Lower leg skin (tissue), 4 donors: ENCODE results near the gene STAP2. TPM values are rescaled to one million over a fixed set of nuclear protein-coding genes. Genes with fewer than 3 reads are reported as not detected.

Experiments
- DNase-seq, 2 donors: peaks; one replicate each; pipeline ENCODE4 v3.0.0-alpha.2; 2019; ENCODE audit warnings: low spot score in 2 of 2
- H3K4me3 ChIP-seq: fragments of 200-600 bp; sonication (generic); 2 replicates; pipeline ENCODE4 v1.5.1; 2017; ENCODE audit warnings: mild to moderate bottlenecking, low read depth; ENCODE audit not compliant: poor library complexity, severe bottlenecking
- POLR2A ChIP-seq, 2 donors: fragments of 450-650 bp; IDR thresholded peaks; one replicate each; pipeline ENCODE4 v1.6.1; 2016 to 2017; ENCODE audit warnings: antibody characterized with exemption in 2 of 2, mild to moderate bottlenecking in 1 of 2, moderate library complexity in 1 of 2
- WGBS, 2 donors: methylation state at CpG; one replicate each; pipeline ENCODE4 v1.1.5; 2018; 5-methylcytosine and 5-hydroxymethylcytosine counted together
- intact Hi-C: fragments of 100-400 bp; cut with DNase I; formaldehyde crosslinking; loops from one replicate; pipeline ENCODE4 v1.15.0; 2023; ENCODE audit warnings: low total_unique reads
- total RNA-seq, 4 donors: library from RNA; depleted of rRNA; stranded (reverse); fragments of >200 nt; gene quantifications; one replicate each; pipeline ENCODE4 v1.1.0, GENCODE V29; 2016
- TF ChIP-seq, protein P1 (sequence below), 3 donors: fragments of 450-650 bp; IDR thresholded peaks; one replicate each; pipeline ENCODE4 v1.5.1; 2016; ENCODE audit warnings: antibody characterized with exemption in 3 of 3, mild to moderate bottlenecking in 3 of 3, moderate library complexity in 2 of 3

Gene STAP2
- total RNA-seq, 4 donors from 2014 or later: 78.5 to 159 (median 122) TPM

- WGBS, 2 donors: 20 to 22% methylated on average over 15 to 16 of the region's 16 CpGs
- no peak overlapping the region for H3K4me3 ChIP-seq
- intact Hi-C loops: no loop called here
- no peak for TF ChIP-seq POLR2A (IDR thresholded peaks at IDR 0.05)
- TF ChIP-seq, protein P1, sequence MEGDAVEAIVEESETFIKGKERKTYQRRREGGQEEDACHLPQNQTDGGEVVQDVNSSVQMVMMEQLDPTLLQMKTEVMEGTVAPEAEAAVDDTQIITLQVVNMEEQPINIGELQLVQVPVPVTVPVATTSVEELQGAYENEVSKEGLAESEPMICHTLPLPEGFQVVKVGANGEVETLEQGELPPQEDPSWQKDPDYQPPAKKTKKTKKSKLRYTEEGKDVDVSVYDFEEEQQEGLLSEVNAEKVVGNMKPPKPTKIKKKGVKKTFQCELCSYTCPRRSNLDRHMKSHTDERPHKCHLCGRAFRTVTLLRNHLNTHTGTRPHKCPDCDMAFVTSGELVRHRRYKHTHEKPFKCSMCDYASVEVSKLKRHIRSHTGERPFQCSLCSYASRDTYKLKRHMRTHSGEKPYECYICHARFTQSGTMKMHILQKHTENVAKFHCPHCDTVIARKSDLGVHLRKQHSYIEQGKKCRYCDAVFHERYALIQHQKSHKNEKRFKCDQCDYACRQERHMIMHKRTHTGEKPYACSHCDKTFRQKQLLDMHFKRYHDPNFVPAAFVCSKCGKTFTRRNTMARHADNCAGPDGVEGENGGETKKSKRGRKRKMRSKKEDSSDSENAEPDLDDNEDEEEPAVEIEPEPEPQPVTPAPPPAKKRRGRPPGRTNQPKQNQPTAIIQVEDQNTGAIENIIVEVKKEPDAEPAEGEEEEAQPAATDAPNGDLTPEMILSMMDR (IDR thresholded peaks at IDR 0.05): no peak
- peak in 1 of 2 donors; percentile 90 for DNase-seq
Observed at GRCh38 chr19:4375164-4376027, 36.8 kb upstream of the STAP2 start.

- H3K4me3 ChIP-seq: no peak overlapping the region
- DNase-seq: peak; percentile 77 to 96
- TF ChIP-seq, protein P1 (IDR thresholded peaks at IDR 0.05): peak in 1 of 3 donors; percentile 8
- TF ChIP-seq POLR2A (IDR thresholded peaks at IDR 0.05): no peak
- intact Hi-C loops: no loop called here
- 29 to 37% methylated on average over 22 to 24 of the region's 27 CpGs for WGBS, 2 donors
Observed at GRCh38 chr19:4374498-4375163, 36.0 kb upstream of the STAP2 start.

DNA sequence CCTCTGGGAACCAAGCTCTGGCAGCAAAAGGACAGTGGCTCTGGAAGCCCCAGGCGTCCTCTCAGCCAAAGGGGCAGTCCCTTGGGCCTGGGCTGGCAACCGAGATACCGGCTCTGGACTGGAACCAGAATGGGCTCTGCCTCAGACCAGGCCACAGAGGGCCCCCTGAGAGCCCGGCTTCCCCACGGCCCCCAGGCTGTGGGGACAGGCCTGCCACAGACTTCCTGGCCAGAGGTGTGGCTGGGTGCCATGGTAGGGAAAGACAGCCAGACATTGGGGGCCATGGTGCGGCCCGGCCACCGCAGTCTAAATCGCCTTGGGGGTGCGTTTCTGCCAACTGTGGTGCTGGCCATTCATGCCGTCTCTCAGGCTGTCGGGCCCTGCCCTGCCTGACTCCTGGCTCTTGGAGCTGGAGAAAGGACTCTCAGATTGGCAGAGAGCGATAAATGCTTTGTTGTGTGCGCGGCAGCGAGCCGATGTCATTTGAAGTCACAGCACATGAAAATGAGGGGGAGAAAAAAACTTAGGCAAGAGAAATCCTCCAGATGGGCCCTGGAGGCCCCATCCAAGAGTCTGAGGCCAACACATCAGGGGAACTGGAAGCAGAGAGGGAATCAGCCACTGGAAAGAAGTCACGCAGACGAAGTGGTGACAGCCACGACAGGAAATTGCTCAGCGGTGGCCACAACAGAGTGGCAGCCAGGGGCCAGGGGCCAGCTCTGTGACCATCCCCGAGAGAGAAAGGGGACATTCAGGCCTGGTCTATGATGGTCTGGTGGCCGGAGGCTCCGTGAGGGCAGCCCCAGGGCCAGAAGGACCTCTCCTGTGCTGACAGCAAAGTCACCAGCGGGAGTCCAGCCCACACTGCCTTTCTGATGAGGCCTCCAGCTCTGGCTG is 35.2 kb upstream of the STAP2 start:
- H3K4me3 ChIP-seq: no peak overlapping the region
- intact Hi-C loops: no loop called here
- WGBS, 2 donors: 35 to 38% methylated on average over 21 to 24 of the region's 25 CpGs
- TF ChIP-seq POLR2A (IDR thresholded peaks at IDR 0.05): no peak
- TF ChIP-seq, protein P1 (IDR thresholded peaks at IDR 0.05): no peak
- peak; percentile 65 to 92 for DNase-seq

DNA sequence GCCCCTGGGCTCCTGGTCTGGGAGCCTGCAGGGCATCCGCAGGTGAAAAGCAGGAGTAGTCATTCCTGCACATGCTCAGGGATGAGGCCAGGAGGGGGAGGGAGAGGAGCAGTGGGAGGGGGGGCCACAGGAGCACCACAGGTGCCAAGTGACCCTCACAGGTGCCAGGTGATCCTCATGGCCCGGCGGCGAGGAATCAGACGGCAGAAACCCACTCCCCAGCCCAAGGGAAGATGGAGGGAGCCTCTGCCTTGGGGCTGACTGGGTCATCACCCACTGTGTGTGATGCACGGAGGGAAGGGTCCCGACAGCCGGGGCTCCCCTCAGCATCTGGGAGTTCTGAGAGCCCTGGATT is 34.4 kb upstream of the STAP2 start:
- intact Hi-C loops: no loop called here
- H3K4me3 ChIP-seq: no peak overlapping the region
- TF ChIP-seq, protein P1 (IDR thresholded peaks at IDR 0.05): no peak
- no peak for TF ChIP-seq POLR2A (IDR thresholded peaks at IDR 0.05)
- peak in 1 of 2 donors; percentile 83 for DNase-seq
- WGBS, 2 donors: 71 to 73% methylated on average over 5 to 8 of the region's 8 CpGs

DNA sequence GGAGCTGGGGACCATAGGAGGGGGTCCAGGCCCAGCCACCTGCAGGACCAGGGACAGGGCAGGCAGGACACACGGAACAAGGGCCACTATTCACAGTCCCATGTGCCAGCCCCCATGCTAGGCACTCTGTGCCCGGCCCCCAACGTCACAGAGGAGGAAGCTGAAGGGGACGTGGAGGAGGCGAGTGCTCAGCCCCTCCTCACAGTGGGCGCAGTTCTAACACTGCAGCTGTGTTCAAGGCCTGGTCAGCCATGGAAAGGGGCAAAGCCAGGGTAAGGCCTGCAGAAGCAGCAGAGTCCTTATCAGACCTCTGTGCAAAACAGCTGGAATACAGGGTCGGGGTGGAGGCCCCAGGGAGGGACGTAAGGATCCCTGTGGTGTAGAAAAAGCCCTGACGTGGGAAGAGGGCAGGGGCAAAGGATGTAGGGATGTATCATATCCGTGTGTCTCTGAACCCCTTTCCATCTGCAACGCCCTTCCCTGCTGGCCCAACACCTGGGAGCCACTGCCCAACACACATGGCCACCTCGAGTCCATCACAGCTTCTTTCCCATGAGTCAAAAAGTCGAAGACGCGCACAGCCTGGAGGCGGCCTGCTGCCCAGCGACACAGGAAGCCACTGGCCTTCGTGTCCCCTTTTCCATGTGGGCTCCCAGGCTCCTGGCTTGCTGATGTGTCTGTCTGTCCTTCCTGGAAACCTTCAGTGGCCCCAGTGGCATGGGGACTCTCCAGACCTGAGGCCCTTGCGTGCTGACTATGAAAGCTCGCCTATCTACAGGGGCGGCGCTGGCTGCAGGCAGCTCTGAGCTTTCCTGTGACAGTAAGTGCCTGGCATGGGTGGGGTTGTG is 33.8 kb upstream of the STAP2 start:
- intact Hi-C loops: no loop called here
- DNase-seq: peak in 1 of 2 donors; percentile 85
- WGBS, 2 donors: 87% methylated on average over 22 of the region's 22 CpGs
- no peak for TF ChIP-seq POLR2A (IDR thresholded peaks at IDR 0.05)
- TF ChIP-seq, protein P1 (IDR thresholded peaks at IDR 0.05): no peak
- H3K4me3 ChIP-seq: no peak overlapping the region
